Activated CD4-positive, alpha-beta T cell treated with anti-CD3 and anti-CD28 coated beads for 48 hours (primary cell): Measurements from ENCODE around the gene SMIM1.

Experiments
- DNase-seq: peaks from one replicate; pipeline ENCODE4 v3.0.0-alpha.2; 2020

The SMIM1 gene

GRCh38 chr1:3772715-3773571 is at the start of gene SMIM1:
SMIM1 (plus strand) TSS chr1:3772749; CDS start chr1:3775374, 2,625 bp downstream.
- no peak for DNase-seq

GRCh38 chr1:3722846-3723245 is 49.7 kb upstream of the SMIM1 start:
- no peak for DNase-seq

GRCh38 chr1:3724416-3725030 is 48.0 kb upstream of the SMIM1 start:
- peak; percentile 85 for DNase-seq

GRCh38 chr1:3725366-3725765 is 47.2 kb upstream of the SMIM1 start:
- DNase-seq: no peak

GRCh38 chr1:3727042-3727824 is 45.3 kb upstream of the SMIM1 start:
- peak; percentile 49 for DNase-seq

- no peak for DNase-seq
Measured at GRCh38 chr1:3727825-3728776, 44.4 kb upstream of the SMIM1 start.

- no peak for DNase-seq
Measured at GRCh38 chr1:3729594-3730542, 42.7 kb upstream of the SMIM1 start.

GRCh38 chr1:3730543-3731247 is 41.9 kb upstream of the SMIM1 start:
- no peak for DNase-seq

- DNase-seq: no peak
Measured at GRCh38 chr1:3731583-3732433, 40.7 kb upstream of the SMIM1 start.

GRCh38 chr1:3732434-3733093 is 40.0 kb upstream of the SMIM1 start:
- no peak for DNase-seq

GRCh38 chr1:3733094-3733882 is 39.3 kb upstream of the SMIM1 start:
- DNase-seq: no peak

- no peak for DNase-seq
Measured at GRCh38 chr1:3733883-3734589, 38.5 kb upstream of the SMIM1 start.

- no peak for DNase-seq
Measured at GRCh38 chr1:3734602-3735001, 37.9 kb upstream of the SMIM1 start.

- DNase-seq: no peak
Measured at GRCh38 chr1:3735027-3735681, 37.4 kb upstream of the SMIM1 start.

GRCh38 chr1:3735688-3736087 is 36.9 kb upstream of the SMIM1 start:
- no peak for DNase-seq

GRCh38 chr1:3736131-3736561 is 36.4 kb upstream of the SMIM1 start:
- DNase-seq: no peak

GRCh38 chr1:3736708-3737107 is 35.8 kb upstream of the SMIM1 start:
- no peak for DNase-seq
